Endometrial microvascular endothelial cells (primary cell): Measurements from ENCODE around the gene TNFRSF14. TPM values are rescaled to one million over a fixed set of nuclear protein-coding genes. Genes with fewer than 3 reads are reported as not detected.

ENCODE experiments used
- in situ Hi-C: cut with HindIII; loops from 2 replicates; pipeline ENCODE4 v1.10.0; 2017; ENCODE audit warnings: low sequenced_read_pairs, low pct_unique_long_range_greater_than_20kb; ENCODE audit errors: inconsistent ontology term
- total RNA-seq: library from RNA; depleted of rRNA; stranded (reverse); fragments of >200 nt; gene quantifications from one replicate; pipeline ENCODE4 v1.2.3, GENCODE V29; 2015; ENCODE audit errors: inconsistent ontology term

The TNFRSF14 gene
- total RNA-seq, 1 donor from 2014 or later: 41.4 TPM

- in situ Hi-C loops: no loop called here
Measured at GRCh38 chr1:2604844-2605508, 48.8 kb downstream of the TNFRSF14 start.

GRCh38 chr1:2605509-2606395 is 49.6 kb downstream of the TNFRSF14 start:
- in situ Hi-C loops: no loop called here

GRCh38 chr1:2606396-2606880 is 50.3 kb downstream of the TNFRSF14 start:
- in situ Hi-C loops: no loop called here

GRCh38 chr1:2606881-2607621 is 50.9 kb downstream of the TNFRSF14 start:
- in situ Hi-C loops: no loop called here

GRCh38 chr1:2607641-2608091 is 51.5 kb downstream of the TNFRSF14 start:
- in situ Hi-C loops: no loop called here

- in situ Hi-C loops: no loop called here
Measured at GRCh38 chr1:2609319-2610035, 53.3 kb downstream of the TNFRSF14 start.

GRCh38 chr1:2610036-2610959 is 54.1 kb downstream of the TNFRSF14 start:
- in situ Hi-C loops: no loop called here

GRCh38 chr1:2611031-2611501 is 54.9 kb downstream of the TNFRSF14 start:
- in situ Hi-C loops: no loop called here

- in situ Hi-C loops: no loop called here
Measured at GRCh38 chr1:2611621-2612437, 55.7 kb downstream of the TNFRSF14 start.

GRCh38 chr1:2612591-2613365 is 56.6 kb downstream of the TNFRSF14 start:
- in situ Hi-C loops: no loop called here

Other genes with a start within 250 kb of the TNFRSF14 start
- gene MORN1, start 164.8 kb upstream of the TNFRSF14 start, total RNA-seq: 2.4 TPM
- gene RER1, start 164.5 kb upstream of the TNFRSF14 start, total RNA-seq: 132 TPM
- 38.6 TPM for gene PEX10, start 143.8 kb upstream of the TNFRSF14 start, total RNA-seq
- not detected for gene PLCH2, start 80.1 kb upstream of the TNFRSF14 start, total RNA-seq
- 35.4 TPM for gene PANK4, start 29.8 kb upstream of the TNFRSF14 start, total RNA-seq
- gene HES5, start 26.1 kb upstream of the TNFRSF14 start, total RNA-seq: not detected
- gene PRXL2B, start 30.4 kb downstream of the TNFRSF14 start, total RNA-seq: 45.2 TPM
- gene MMEL1, start 76.6 kb downstream of the TNFRSF14 start, total RNA-seq: 0.28 TPM
- gene TTC34, start 245.3 kb downstream of the TNFRSF14 start, total RNA-seq: not detected